Esophagus squamous epithelium (tissue), 4 donors: ENCODE data around the gene TSGA10IP.

ENCODE experiments used
- CTCF ChIP-seq, 6 experiments: fragments of 450-650 bp in 4 of 6; fragments of 200-600 bp in 2 of 6; sonication (generic) in 2 of 6; IDR thresholded peaks; one replicate each; pipeline ENCODE4 v1.5.1; 2016 to 2019; ENCODE audit warnings: antibody characterized with exemption in 6 of 6, mild to moderate bottlenecking in 4 of 6, moderate library complexity in 4 of 6
- POLR2A ChIP-seq, 4 donors: fragments of 450-650 bp; IDR thresholded peaks; one replicate each; pipeline ENCODE4 v1.6.1; 2017; ENCODE audit warnings: antibody characterized with exemption in 4 of 4, mild to moderate bottlenecking in 4 of 4, moderate library complexity in 3 of 4

GRCh38 chr11:65912845-65913244 is 32.4 kb upstream of the TSGA10IP start:
- no peak for TF ChIP-seq POLR2A (IDR thresholded peaks at IDR 0.05)
- no peak for TF ChIP-seq CTCF (IDR thresholded peaks at IDR 0.05)
